K562 (cell line): Measurements from ENCODE around the gene PKP1.

Experiments
- BACH1 ChIP-seq: fragments of 200-800 bp; sonication (Bioruptor generic); IDR thresholded peaks from 2 replicates; pipeline ENCODE4 v1.6.1; 2016; ENCODE audit warnings: missing genetic modification characterization, missing compliant biosample characterization
- CTCF ChIP-seq, 3 experiments: IDR thresholded peaks in 2 of 3; conservative IDR thresholded peaks in 1 of 3; 2 replicates each; pipeline ENCODE4 v1.5.1; 2011 to 2012; ENCODE audit warnings: low read length in 3 of 3, mild to moderate bottlenecking in 3 of 3, control low read depth in 2 of 3, improper control_type of control experiment in 1 of 3, inconsistent platforms in 1 of 3, low read depth in 1 of 3, mixed read lengths in 1 of 3, moderate library complexity in 1 of 3; ENCODE audit not compliant: insufficient read depth in 2 of 3
- ILF3 ChIP-seq: fragments of 450-650 bp; IDR thresholded peaks from 2 replicates; pipeline ENCODE4 v1.6.1; 2018; ENCODE audit warnings: antibody characterized with exemption, mild to moderate bottlenecking, moderate library complexity, borderline replicate concordance
- JUN ChIP-seq, 2 experiments: sonication (generic) in 1 of 2; formaldehyde crosslinking in 1 of 2; IDR thresholded peaks; 2 replicates each; pipeline versions ENCODE4 v1.6.1 to v1.8.0; 2012 to 2022; ENCODE audit warnings: borderline replicate concordance in 2 of 2, mild to moderate bottlenecking in 2 of 2, improper control_type of control experiment in 1 of 2, low read depth in 1 of 2, low read length in 1 of 2, missing genetic modification reagents in 1 of 2
- TCF7 ChIP-seq: sonication (generic); IDR thresholded peaks from 2 replicates; pipeline ENCODE4 v1.6.1; 2016; ENCODE audit warnings: antibody characterized with exemption, borderline replicate concordance
- TRIM28 ChIP-seq: fragments of 450-650 bp; IDR thresholded peaks from 2 replicates; pipeline ENCODE4 v1.6.1; 2017
- ZBTB26 ChIP-seq: fragments of 450-650 bp; formaldehyde crosslinking; IDR thresholded peaks from 2 replicates; pipeline ENCODE4 v1.4.0; 2022; ENCODE audit warnings: missing genetic modification characterization
- ZNF24 ChIP-seq: fragments of 450-650 bp; IDR thresholded peaks from 2 replicates; pipeline ENCODE4 v1.6.1; 2016
- ZNF639 ChIP-seq, 2 experiments: fragments of 200-800 bp in 1 of 2; sonication (Bioruptor generic) in 1 of 2; sonication (generic) in 1 of 2; formaldehyde crosslinking in 1 of 2; IDR thresholded peaks in 1 of 2; conservative IDR thresholded peaks in 1 of 2; 2 replicates each; pipeline versions ENCODE4 v1.5.0 to v1.6.1; 2016 to 2020; ENCODE audit warnings: missing compliant biosample characterization in 1 of 2, missing genetic modification characterization in 1 of 2, missing genetic modification reagents in 1 of 2
- ZNF785 ChIP-seq: fragments of 250-450 bp; sonication (Bioruptor Pico); IDR thresholded peaks from 2 replicates; pipeline ENCODE4 v1.4.0; 2020; ENCODE audit warnings: mild to moderate bottlenecking

GRCh38 chr1:201310986-201311355, 27.7 kb downstream of the PKP1 start:
- no peak for TF ChIP-seq JUN (IDR thresholded peaks at IDR 0.05; ENCODE audit: borderline replicate concordance, low read depth, low read length)
- no peak for TF ChIP-seq JUN (CRISPR knock-in tag; IDR thresholded peaks at IDR 0.05; ENCODE audit: borderline replicate concordance)
- no peak for TF ChIP-seq TRIM28
- no peak for TF ChIP-seq CTCF (IDR thresholded peaks at IDR 0.05 in 2 of 3, conservative IDR thresholded peaks at IDR 0.05 in 1 of 3; ENCODE audit: insufficient read depth in 2 of 3, low read depth in 1 of 3, low read length in 3 of 3)
- no peak for TF ChIP-seq ZNF785 (CRISPR knock-in tag)
- TF ChIP-seq ILF3: no peak
- no peak for TF ChIP-seq TCF7
- TF ChIP-seq ZBTB26 (CRISPR knock-in tag): no peak
- no peak for TF ChIP-seq ZNF24
- TF ChIP-seq BACH1 (tag): no peak
- TF ChIP-seq ZNF639 (CRISPR knock-in tag; conservative IDR thresholded peaks at IDR 0.05 in 1 of 2, IDR thresholded peaks at IDR 0.05 in 1 of 2): no peak
